GM12865 (cell line): ENCODE results near the gene MACC1.

Experiments
- DNase-seq: peaks from one replicate; pipeline ENCODE4 v3.0.0; 2010; ENCODE audit warnings: low read depth
- H3K4me3 ChIP-seq: 2 replicates; pipeline ENCODE4 v1.5.1; 2011; ENCODE audit warnings: mild to moderate bottlenecking, low read depth, low read length, control low read depth
- TF ChIP-seq, protein P1 (sequence below): IDR thresholded peaks from 2 replicates; pipeline ENCODE4 v1.5.1; 2011; ENCODE audit warnings: low read length, control low read depth, low read depth, inconsistent platforms; ENCODE audit not compliant: insufficient read depth; ENCODE audit errors: missing control alignments

MACC1 gene

DNA sequence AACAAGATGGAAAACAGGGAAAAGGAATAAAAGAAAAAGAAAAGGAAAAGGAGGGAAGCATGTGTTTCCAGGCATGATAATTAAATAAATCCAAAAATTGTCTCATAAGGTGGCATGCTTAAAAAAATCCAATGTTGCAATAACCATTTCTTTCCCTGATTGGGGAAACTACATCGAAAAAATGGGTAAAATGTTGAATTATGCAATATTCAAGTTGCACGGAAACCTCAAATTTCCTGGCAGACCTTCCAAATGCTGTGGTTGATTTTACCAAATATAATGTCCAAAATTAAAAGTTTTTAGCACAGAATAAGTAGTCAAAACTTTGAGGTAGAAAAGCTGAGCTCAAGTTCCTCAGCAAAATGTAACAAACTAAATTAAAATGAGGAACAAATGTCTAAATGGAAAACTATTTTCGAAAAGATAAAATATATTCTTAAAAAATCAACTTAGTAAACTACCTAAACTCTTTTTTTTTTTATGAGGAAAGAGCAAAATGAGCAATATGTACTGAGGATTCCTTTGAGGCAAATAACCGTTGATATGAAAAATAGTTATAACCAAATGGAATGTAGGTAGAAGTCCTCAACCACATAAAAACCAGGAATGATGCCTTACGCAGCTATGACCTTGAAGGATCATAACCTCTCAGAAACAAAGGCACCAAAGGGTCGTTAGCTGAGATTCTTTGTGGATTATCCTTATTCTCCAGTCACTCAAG lies 52.6 kb downstream of the MACC1 start:
- DNase-seq, result no peak
- TF ChIP-seq, protein P1, sequence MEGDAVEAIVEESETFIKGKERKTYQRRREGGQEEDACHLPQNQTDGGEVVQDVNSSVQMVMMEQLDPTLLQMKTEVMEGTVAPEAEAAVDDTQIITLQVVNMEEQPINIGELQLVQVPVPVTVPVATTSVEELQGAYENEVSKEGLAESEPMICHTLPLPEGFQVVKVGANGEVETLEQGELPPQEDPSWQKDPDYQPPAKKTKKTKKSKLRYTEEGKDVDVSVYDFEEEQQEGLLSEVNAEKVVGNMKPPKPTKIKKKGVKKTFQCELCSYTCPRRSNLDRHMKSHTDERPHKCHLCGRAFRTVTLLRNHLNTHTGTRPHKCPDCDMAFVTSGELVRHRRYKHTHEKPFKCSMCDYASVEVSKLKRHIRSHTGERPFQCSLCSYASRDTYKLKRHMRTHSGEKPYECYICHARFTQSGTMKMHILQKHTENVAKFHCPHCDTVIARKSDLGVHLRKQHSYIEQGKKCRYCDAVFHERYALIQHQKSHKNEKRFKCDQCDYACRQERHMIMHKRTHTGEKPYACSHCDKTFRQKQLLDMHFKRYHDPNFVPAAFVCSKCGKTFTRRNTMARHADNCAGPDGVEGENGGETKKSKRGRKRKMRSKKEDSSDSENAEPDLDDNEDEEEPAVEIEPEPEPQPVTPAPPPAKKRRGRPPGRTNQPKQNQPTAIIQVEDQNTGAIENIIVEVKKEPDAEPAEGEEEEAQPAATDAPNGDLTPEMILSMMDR, result no peak

DNA sequence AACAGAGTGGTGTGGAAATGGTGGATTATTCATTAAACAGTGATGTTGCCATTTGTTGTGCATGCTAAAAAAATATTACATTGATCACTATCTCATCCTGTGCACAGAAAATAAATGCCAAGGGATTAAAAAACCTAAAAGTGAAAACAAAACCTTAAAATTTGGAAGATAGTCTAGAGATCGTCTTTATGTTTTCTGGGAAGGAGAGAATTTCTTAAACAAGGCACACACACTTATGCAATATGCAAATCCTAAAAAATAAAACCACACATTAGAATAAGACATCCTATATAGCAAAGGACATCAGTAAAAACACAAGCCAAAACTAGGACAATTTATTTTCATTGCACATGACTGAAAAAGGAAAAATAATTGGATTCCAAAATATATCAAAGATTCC lies 54.5 kb downstream of the MACC1 start:
- no peak overlapping the region for H3K4me3 ChIP-seq
- TF ChIP-seq, protein P1, result no peak
- no peak for DNase-seq

More for the DNA sequence above, 52.6 kb downstream of the MACC1 start:
- no peak overlapping the region for H3K4me3 ChIP-seq

DNA sequence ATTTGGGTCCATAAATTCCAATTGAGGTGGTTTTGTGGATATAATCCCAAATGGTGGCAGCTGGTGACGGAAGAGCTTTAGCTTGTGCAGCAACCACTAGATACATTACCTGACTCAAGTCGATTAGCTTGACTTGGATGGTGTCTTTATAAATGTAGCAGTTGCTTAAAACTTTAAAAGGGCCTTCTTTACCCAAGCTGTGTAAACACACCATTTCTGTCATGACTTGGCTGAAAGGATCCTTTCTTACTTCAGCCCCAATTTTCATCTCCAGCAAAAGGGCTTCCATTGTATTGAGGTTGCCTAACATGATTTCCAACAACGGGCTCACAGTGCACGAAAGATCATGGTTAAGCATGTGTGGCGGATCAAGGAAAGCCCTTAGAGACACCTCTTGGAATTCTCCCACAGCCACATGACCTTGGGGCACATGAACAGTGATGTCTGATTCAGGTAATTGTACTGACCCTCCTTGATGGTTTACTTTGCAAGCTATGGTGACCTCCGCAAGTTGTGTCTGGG lies 57.9 kb downstream of the MACC1 start:
- no peak overlapping the region for H3K4me3 ChIP-seq
- no peak for DNase-seq
- TF ChIP-seq, protein P1, result no peak

DNA sequence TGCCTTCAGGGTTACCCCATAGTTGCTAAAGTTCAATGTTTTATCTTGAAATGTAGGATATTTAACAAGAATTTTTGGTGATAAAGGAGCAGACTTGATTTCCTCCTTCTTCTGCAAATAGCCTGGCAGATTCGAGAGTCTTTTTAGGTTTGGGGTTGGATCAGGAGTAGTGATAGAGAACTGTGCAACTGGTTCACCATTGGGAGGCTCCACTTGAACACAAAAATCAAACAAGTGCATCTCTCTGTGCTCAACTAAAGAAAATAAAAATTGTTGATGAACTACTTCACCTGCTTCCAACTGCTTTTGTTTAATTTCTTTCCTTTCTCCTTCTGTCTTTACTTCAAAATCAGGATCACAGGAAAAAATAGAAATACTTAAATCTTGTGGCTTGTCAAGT lies 58.5 kb downstream of the MACC1 start:
- TF ChIP-seq, protein P1, result peak; percentile 24
- H3K4me3 ChIP-seq, result no peak overlapping the region
- peak; percentile 46 for DNase-seq

DNA sequence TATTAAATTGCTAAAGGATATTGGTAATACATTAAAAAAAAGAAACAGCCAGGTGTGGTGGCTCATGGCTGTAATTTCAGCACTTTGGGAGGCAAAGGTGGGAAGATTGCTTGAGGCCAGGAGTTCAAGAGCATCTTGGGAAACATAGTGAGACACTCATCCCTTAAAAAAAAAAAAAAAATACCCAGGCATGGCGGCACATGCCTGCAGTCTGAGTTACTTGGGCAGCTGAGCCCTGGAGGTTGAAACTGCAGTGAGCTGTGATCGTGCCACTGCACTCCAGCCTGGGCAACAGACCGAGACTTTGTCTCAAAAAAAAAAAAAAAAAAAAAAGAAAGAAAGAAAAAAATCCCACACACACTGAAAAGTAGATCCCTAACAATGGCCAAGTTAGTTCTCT lies 59.7 kb downstream of the MACC1 start:
- TF ChIP-seq, protein P1, result no peak
- no peak for DNase-seq
- H3K4me3 ChIP-seq, result no peak overlapping the region

DNA sequence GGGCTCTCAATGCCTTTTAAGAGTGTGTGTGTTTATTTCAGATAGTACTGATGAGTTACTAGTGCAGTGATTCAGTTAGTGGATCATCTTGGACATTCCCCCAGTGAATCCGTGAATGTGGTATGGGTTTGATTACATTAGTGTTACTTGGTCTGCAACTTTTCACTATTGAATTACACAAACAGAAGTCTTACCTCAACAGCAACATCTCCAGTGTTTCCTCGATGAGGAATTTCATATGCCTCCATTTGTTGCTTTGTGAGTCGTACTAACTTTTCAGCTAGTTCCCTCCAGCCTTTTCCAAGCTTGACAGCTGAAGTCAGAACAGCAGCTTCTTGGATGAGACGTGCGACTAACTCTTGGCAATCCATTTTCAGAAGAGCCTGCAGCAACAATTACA lies 63.2 kb downstream of the MACC1 start:
- TF ChIP-seq, protein P1, result no peak
- no peak overlapping the region for H3K4me3 ChIP-seq
- DNase-seq, result no peak

DNA sequence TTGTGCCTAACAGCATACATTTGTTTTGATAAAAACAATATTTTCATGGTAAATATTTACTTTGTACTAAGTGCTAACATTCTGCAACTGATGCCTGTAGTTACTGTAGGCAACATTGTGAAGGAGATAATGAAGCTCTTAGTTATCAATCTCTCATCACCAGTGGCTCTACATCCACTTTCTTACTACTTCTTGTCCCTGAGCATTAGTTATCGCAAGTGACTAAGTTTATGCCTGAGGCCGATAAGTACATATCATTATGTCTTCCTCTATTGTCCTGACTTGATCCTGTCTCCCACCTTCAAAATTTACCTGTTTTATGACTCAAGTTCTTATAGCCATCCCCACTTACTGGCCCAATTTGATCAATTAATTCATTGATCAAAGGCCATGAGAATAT lies 63.6 kb downstream of the MACC1 start:
- no peak for DNase-seq
- TF ChIP-seq, protein P1, result no peak
- no peak overlapping the region for H3K4me3 ChIP-seq
